22Rv1 (cell line): Measurements from ENCODE around the gene ANKRD60.
A peak's percentile ranks its signal among the peaks of the same experiment; 100 is the strongest.

Experiments
- H3K27ac ChIP-seq: fragments of 450-650 bp; 2 replicates; pipeline ENCODE4 v1.5.1; 2017
- ZFX ChIP-seq: fragments of 450-650 bp; IDR thresholded peaks from 2 replicates; pipeline ENCODE4 v1.6.1; 2017; ENCODE audit warnings: antibody characterized with exemption, borderline replicate concordance
- TF ChIP-seq, protein P1 (sequence below): fragments of 450-650 bp; IDR thresholded peaks from 2 replicates; pipeline ENCODE4 v1.5.1; 2017; ENCODE audit warnings: mild to moderate bottlenecking

The ANKRD60 gene

DNA sequence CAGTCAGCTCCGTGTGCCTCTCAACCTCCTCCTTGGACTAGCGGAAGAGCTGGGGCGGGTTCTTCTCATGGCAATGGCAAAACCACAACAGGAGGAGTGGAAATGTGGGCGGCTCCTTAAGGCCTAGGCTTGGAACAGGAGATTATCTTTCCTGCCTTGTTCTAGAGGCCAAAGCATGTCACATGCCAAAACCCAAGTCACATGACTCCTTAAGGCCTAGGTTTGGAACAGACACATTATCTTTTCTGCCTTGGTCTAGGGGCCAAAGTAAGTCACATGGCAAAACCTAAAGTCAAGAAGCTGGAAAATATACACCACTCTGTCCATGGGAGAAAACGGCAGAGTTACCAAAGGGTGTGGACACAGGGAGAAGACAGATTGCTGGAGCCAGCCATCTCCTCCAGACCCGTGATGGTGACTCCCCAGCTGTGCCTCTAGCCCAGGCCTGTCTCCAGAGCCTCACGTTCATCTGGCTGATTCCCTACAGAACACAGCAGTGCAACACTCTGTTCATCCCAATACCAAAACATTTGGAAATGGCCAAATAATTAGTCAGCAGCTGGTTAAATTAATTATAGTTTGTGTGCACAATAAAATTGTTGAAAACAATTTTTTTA lies 34.2 kb downstream of the ANKRD60 start:
- TF ChIP-seq ZFX = no peak
- TF ChIP-seq, protein P1, sequence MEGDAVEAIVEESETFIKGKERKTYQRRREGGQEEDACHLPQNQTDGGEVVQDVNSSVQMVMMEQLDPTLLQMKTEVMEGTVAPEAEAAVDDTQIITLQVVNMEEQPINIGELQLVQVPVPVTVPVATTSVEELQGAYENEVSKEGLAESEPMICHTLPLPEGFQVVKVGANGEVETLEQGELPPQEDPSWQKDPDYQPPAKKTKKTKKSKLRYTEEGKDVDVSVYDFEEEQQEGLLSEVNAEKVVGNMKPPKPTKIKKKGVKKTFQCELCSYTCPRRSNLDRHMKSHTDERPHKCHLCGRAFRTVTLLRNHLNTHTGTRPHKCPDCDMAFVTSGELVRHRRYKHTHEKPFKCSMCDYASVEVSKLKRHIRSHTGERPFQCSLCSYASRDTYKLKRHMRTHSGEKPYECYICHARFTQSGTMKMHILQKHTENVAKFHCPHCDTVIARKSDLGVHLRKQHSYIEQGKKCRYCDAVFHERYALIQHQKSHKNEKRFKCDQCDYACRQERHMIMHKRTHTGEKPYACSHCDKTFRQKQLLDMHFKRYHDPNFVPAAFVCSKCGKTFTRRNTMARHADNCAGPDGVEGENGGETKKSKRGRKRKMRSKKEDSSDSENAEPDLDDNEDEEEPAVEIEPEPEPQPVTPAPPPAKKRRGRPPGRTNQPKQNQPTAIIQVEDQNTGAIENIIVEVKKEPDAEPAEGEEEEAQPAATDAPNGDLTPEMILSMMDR = no peak
- no peak overlapping the region for H3K27ac ChIP-seq

GRCh38 chr20:58192567-58192966 lies 35.9 kb downstream of the ANKRD60 start:
- no peak overlapping the region for H3K27ac ChIP-seq

GRCh38 chr20:58192065-58192464 lies 36.4 kb downstream of the ANKRD60 start:
- no peak for TF ChIP-seq ZFX
- TF ChIP-seq, protein P1 = no peak
- H3K27ac ChIP-seq = no peak overlapping the region

More at GRCh38 chr20:58192567-58192966, 35.9 kb downstream of the ANKRD60 start:
- TF ChIP-seq, protein P1 = peak; percentile 67
- TF ChIP-seq ZFX = no peak

- no peak for TF ChIP-seq ZFX
- TF ChIP-seq, protein P1 = peak; percentile 10; the same call in 1 of the 2 replicates
Measured at GRCh38 chr20:58188527-58188926, 39.9 kb downstream of the ANKRD60 start.

GRCh38 chr20:58184984-58185383 lies 43.5 kb downstream of the ANKRD60 start:
- TF ChIP-seq, protein P1 = no peak
- no peak for TF ChIP-seq ZFX

More at GRCh38 chr20:58188527-58188926, 39.9 kb downstream of the ANKRD60 start:
- no peak overlapping the region for H3K27ac ChIP-seq

GRCh38 chr20:58184063-58184462 lies 44.4 kb downstream of the ANKRD60 start:
- no peak for TF ChIP-seq ZFX
- TF ChIP-seq, protein P1 = no peak

More at GRCh38 chr20:58184984-58185383, 43.5 kb downstream of the ANKRD60 start:
- H3K27ac ChIP-seq = no peak overlapping the region

DNA sequence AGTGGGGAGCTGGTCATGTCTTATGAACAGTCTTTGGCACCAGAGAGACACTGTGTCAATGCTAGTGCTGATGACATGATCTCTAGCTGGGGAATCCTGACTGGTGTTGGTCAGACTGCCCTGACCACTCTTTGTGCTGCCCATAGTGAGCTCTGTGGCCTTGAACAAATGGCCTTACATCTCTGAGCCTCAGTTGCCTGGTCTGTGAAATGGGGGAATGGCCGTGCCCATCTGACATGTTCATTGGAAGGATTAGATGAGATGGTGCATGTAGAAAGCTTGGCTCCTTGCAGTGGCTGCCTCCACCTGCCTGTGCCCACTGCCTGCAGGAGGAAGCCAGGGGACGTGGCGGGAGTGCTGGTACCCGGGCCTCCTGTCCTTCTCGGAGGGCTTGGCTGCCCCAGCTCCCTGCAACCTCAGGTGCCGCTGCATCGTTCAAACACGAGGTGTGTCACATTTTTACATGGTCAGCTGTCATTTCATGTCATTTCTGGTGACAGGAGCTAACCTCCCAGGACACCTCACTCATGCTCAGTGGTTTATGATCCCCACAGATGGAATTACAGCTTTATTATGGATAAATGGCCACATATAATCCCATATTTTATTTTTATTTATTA lies 45.8 kb downstream of the ANKRD60 start:
- TF ChIP-seq ZFX = no peak
- TF ChIP-seq, protein P1 = no peak
- H3K27ac ChIP-seq = no peak overlapping the region

More at GRCh38 chr20:58184063-58184462, 44.4 kb downstream of the ANKRD60 start:
- H3K27ac ChIP-seq = no peak overlapping the region
